HG02938 (cell line): ENCODE data around the gene EXD3.

ENCODE experiments used
- ATAC-seq: cut with Tn5 transposase; IDR thresholded peaks from one replicate; pipeline ENCODE4 v1.9.1; 2021; ENCODE audit warnings: mild to moderate bottlenecking, moderate library complexity; ENCODE audit not compliant: unreplicated experiment

EXD3 gene

DNA sequence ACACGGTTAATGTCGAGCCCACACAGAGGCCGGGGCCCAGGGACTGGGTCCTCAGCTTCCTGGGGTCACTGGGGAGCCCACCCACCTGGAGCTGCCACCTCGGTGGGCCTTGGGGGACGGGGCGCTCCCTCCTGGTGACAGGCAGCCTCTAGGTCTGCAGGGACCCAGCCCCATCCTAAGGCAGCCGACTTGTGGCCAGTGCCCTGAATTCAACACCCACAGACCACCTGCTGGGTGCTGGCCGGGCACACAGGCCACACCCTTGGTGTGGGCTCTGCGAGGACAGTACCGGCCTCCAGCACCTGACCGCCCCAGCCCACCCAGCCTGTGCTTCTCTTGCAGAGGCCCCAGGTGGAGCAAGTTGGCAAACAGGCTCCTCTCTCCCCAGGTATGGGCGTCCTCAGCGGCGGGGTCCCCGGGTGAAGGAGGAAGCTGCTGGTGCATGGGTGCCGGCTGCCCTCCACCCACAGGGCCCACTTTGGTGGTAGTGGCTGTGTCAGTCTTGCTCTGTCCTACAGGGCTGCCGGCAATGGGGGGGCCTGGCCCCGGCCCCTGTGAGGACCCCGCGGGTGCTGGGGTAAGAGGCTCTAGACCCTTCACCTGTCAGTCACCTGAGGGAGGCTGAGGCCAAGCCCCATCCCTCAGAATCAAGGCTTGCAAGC, 9.9 kb upstream of the EXD3 start:
- no peak for ATAC-seq

DNA sequence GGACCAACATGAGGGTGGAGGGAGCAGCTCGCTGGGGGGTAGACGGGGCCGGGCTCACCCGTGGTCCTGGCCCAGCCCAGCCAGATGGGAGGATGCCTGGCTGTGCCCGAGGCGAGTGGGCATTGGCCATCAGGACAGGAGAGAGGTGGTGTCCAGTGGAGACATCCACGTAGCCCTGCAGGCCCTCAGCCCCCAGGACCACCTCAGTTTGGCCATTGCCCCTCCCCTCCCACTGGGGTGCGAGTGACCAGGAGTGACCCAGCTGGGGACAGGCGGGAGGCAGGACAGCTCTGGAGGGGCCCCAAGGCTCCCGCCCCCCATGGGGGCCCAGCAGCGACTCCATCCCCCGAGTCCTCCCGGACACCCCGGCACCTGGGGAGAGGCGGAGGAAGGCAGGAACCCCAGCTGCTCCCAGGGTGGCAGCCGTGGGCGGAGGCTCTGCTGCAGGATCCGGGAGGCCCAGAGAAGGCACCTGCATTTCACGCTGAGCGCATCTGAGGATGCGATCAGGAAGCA, 8.5 kb upstream of the EXD3 start:
- ATAC-seq = no peak

DNA sequence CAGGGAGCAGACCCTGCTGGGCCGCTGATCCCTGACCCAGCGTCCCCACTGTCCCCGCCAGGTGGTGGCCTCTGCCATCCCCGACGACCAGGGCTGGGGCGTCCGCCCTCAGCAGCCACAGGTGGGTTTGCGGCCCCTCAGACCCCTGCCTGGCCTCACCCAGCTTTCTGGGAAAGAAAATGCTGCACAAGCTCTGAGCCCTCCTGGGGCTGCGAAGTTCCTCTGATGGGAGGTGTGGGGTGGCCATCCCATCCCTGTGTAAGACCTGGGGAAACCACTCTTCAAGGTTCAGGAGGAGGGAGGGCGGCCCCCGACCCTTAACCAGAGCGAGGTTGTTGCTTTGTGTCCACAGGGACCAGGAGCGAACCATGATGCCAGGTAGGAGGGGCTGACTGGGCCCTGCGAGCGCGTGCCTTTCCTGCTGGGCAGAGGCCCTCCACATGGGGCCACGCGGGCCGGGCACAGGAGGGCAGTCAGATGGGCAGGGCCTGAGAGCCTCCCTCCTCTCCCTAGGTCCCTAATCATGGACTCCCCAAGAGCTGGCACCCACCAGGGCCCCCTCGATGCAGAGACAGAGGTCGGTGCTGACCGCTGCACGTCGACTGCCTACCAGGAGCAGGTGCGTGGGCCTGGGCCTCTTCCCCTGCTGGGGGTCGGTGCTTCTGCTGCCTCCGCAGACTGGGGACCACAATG, 7.9 kb upstream of the EXD3 start:
- ATAC-seq = no peak

DNA sequence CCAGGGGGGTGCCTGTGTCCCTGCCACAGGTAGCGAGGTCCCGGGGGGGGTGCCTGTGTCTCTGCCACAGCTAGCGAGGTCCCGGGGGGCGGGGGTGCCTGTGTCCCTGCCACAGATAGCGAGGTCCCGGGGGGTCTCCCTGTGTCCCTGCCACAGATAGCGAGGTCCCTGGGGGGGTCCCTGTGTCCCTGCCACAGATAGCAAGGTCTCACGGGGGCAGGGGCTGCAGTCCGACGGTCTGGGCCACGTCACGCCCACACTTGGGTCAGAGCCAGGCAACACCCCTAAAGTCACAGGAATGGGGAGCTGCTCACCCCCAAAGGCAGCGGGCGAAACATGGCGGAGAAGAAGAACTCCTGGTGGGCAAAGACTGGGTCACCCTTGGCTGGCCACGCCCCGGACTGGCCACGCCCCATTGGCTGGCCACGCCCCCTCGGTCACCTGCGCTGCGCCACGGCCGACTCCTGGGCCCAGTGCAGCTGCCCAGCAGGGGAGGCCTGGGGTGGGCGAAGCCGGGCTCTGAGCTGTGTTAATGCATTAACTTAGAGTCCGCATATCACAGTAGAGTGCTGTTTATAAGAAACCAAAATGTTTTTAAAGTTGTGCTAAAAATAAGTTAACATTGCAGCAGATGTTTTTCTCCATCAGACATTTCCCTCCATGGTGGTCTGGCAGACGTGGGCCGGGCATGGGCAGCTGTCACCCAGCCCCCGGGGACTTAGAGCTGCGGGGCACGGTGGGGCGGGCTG, 7.2 kb upstream of the EXD3 start:
- no peak for ATAC-seq

DNA sequence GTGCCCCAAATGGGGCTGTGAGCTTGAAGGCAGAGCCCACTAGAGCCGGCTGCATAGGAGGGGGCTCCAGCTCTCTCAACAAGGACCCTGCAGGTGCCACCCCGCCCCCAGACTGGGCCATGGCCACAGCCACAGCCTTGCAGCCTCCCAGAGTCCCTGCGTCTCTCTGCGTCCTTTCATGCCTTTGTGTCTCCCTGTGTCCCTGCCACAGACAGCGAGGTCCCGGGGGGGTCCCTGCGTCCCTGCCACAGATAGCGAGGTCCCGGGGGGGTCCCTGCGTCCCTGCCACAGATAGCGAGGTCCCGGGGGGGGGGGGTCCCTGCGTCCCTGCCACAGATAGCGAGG, 6.6 kb upstream of the EXD3 start:
- ATAC-seq = no peak

DNA sequence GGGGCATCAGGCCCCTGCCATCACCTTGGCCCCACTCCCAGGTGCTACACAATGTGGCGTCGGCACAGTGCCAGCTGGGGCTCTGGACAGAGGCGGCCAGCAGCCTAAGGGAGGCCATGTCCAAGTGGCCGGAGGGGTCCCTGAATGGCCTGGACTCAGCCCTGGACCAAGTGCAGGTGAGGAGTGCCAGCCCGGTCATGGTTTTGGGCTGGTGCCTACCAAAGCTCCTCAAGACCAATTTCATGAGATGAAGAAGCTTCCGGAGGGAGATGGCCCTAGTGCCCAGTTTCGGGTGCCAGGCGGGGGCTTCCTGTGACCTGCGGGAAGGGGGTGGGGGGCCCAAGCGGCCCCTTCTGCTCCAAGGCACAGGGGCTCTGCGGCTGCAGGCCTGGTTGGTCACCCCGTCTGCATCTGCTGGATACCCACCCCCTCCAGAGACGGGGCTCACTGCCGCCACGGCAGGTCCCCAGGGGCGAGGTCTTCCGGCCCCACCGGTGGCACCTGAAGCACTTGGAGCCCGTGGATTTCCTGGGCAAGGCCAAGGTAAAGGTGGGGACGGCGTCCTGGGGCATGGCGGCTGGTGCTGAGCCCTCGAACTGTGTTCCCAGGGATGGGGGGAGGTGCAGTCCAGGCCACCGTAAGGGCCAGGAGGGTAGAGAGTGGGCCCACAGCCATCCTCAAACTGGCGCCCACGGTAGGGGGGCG, 6.0 kb upstream of the EXD3 start:
- ATAC-seq = no peak

DNA sequence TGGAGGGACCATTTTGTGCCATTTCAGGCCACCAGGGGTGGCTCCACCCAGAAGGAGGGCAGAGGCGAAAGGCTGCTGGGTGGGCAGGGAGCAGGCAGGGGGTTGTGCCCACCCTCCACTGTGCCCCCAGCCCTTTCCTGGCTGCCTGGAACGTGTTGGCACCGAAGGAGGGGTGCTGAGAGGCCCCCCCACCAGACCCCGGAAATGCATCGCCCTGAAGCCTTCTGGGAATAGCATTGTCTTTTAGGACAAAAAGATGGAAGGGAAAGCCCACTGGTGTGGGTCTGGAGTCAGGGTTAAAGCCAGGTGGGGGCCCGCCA, 5.3 kb upstream of the EXD3 start:
- no peak for ATAC-seq

DNA sequence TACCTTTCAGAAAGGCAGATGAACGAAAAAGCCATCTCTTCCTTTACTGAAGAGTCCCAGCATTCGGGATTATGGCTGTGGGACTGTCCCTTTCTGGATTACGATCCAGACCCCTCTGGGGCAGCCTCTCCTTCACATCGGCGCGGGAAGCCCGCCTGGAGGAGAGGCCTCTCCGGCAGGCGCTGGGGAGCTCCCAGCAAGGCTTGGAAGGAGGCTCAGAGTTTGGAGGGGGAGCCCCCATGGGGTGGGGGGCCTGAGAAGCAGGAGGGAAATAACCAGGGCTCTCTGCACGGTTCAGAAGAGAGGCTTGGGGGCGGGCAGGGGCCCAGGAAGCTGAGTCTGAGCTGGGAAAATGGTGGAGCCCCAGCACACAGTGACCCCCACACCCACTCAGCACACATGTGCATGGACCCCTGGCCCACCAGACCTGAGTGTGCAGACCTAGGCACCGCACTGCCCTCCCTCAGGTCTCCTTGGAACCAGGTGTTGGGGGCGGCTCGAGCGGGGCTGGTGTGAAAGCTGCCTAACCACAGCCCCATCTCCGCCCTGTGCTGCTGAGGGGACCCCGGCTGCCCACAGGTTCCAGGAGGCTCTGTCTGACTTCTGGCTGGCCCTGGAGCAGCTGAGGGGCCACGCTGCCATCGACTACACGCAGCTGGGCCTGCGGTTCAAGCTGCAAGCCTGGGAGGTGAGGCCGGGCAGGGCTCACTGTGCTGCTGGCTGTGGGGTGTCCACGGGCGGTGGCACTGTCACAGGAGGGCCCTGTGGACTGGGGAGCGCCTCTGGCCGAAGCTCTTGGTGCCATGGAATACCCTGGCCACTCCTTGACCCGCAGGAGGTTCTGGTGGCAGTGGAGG, 4.7 kb upstream of the EXD3 start:
- no peak for ATAC-seq

DNA sequence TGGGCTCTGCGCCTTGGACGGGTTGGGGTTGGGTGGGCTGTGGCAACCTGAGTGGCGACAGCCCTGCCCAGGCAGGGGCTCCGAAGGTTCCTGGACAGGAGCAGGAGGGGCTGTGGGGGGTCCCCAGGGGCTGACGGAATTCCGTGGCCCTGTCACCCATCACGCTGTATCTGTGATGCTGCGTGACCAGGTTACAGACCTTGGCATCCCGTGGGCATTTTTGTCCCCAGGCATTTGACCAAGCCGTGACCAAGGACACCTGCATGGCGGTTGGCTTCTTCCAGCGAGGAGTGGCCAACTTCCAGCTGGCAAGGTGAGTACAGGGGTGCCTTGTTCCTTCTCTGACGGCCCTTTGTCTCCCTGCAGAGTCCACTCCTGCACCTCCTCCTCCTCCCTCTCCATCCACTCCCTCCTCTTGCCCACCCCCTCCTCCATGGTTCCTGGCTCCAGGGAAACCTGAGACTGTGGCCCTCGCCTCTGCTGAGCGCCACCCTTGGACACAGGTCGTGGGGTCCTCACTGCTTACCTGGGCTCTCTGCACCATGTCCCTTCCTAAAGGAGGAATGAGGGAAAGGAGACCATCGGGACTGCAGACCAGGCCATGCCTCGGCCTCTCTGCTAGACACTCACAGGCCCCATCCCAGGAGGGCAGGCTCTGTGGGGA, 3.2 kb upstream of the EXD3 start:
- ATAC-seq = no peak

DNA sequence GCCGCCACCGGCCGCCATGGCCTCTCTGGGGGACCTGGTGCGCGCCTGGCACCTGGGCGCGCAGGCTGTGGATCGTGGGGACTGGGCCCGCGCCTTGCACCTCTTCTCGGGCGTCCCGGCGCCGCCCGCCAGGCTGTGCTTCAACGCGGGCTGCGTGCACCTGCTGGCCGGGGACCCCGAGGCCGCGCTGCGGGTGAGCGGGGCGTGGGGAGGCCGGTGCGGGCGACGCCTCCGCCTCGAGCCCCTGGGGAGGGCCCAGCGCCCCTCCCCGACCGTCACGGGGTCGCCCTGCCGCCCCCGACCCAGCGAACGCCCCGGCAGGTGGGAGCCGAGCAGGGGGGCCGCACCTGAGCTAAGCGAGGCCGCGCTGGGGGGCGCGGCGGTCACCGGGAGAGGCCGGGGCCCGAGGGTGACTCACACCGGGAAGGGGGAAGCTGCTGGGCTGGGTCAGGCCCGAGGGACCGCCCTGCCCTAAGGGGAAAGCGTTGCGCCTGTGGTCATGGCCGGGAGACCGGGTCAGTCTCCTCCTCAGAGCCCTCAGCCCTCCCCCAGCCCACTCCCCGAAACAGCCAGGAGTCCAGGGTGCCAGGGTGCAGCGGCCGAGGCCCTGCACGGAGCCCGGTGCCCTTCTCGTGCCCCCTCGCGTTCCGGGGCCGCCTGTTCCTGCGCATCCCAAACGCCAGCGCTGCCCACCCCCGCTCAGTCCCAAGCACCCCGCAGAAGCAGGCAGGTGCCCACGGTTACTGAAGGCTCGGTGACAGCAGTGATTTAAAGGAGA, 741 bp upstream of the EXD3 start:
- peak; percentile 27 for ATAC-seq

DNA sequence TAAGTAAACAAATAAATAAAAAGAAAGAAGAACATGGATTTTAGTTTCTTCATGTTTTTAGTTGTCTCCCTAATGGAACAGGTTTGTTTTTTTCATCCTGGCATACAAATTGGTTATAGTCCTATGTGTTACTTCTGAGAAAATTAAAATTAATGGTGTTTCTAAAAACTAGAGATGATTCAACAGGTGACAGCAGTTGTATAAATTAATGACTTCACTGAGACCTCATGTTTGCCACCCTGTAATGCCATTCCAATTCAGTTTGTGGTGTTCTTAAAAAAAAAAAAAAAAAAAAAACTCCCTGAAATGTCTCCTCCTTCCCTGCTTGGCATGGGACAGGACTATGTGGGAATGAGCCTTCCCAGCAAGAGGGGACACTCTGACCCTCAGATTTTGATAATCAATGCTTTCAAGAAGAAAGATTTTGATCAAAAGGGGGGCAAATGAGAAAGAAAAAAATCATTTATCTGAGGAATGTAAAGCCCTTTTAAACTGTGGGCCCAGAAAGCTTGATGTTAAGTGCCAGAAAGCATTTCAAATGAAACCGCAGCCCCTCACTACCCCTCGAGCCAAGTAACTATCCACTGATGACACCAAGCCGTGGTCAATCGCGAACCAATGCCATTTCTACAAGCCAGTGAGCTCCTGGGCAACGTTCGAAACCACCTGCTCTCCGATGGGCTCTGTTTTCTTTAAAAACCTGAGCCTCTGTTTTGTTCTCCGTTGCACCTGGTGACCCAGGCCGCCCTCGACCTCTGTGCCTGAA, 941 bp downstream of the EXD3 start:
- ATAC-seq = no peak

DNA sequence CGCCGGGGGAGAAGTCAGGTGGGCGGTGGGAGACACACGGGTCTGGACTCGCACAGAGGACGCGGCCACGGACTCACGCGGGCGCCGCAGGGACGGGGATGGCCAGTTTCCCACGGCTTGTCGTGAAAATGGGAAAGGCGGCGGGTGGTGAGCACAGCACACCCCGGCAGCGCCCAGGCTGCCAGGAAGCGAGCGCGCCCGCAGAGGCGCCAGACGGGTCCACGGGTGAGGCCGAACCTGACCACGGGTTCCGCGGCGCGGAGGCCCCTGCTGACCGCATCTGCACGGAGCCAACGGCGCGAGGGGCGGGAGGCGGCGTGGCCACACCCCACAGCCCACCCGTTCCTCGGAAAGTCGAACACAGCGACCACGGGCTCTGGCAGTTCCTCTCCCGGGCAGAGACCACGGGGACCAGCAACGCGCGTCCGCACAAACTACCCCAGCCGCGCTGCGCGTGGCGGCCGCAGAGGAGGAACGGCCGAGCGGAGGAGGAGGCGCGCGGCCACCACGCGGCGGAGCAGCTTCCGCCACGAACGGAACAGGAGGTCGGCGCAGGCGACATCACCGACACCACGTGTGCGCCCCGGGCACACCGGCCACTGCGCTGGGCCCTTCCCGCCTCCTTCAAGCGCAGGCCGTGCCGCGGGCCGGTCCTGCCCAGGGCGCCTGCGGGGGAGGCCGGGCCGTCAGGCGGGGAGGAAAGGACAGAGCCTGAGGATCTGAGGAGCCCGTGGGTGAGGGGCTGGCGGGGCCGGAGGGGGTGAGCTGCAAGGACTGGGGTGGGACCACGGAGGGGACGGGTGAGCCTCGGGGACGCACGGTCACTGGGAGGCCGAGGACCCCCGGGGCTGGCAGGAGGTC, 5.6 kb downstream of the EXD3 start:
- no peak for ATAC-seq

DNA sequence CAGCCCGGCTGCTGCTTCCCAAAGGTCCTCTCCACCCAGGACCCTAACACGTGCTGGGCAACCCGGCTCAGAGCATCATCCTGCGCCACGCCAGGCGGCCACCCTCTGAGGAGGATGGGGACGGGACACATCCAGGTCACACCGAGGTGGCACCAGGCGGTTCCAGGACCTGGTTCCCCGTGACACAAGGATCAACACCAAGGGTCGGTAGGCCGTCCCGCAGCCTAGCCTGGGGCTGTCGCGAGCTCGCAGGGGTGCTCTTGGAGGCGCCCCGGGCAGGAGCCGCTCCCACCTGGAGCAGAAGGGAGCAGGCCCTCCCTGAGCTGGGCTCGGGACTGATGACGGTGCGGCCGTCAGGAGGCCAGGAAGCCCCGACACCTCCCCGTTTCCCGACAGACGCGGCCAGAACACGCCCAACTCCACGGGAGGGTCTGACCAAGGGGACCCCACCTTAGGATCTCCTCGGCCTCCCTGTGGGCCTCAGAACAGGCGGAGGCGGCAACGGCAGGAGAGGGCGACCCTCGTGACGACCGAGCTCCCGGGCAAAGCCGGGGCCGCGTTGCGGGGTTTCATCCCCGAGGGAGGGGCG, 6.3 kb downstream of the EXD3 start:
- no peak for ATAC-seq

DNA sequence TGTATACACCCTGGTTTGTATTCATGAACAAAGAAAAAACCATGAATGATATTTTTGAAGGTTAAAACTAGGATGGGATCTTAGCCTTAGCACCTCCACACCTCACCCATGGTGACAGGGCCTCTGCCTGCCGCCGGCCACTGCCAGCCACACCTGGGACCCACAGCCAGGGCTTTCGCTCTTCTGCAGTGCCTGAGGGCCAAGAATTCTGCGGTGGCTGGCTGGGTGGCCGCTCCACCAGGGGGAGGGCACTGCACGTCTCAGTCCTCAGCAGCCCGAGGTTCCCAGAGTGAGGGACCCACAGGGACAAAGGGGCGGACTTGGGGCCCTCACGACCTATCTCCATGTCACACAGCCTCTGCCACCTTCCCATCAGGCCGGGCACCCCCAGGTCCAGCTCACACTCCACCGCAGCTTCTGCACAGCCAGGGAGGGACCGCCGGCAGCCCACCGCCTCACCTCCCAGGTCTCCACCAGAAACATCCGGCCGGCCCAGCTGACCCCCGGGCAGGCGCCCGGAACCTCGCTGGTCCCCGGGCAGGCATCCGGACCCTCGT, 6.9 kb downstream of the EXD3 start:
- ATAC-seq = no peak

DNA sequence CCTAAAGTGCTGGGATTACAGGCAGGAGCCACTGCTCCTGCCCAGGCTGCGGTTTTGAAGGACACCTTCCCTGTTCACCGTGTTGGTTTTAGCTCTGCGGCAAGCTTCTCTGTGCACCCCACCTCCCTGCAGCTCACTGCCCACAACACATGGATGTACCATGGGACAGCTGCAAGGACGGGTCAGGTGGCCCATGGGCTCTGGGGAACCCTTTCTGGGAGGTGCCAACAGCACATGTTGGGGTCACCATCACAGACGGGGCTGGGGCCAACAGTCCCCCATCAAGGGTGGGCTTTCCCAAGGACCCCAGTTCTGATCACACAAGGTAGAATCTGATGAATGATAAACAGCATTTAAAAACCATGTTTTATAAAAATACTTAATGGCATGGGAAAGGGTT, 7.5 kb downstream of the EXD3 start:
- ATAC-seq = no peak

DNA sequence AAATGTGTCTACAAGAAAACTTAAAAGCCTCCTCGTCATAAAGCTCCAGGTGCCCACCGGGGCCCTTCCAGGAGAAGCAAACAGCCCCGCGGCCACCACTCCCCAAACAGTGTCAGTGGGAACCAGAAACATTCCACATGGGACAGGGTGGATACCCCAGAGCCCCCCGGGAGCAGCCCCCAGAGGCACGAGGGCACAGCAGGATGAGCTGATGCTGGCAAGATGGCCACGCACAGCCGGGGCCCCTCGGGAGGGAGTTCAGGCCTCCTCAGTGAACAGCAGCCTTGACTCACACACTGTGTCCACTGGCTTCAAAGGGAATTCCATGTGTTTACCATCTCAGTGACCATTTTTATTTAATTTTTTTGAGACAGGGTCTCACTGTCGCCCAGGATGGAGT, 10.5 kb downstream of the EXD3 start:
- ATAC-seq = no peak
